HCEC 1CT (cell line): Measurements from ENCODE around the gene ZNF32.
A peak's percentile ranks its signal among the peaks of the same experiment; 100 is the strongest.
"Not testable (repeated sequence)": the region's sequence is repeated elsewhere in the genome, so short reads cannot be mapped to it uniquely, and the experiment has no call there.

ENCODE experiments used
- DNase-seq: peaks from one replicate; pipeline ENCODE4 v3.0.0-alpha.2; 2017

Gene ZNF32

GRCh38 chr10:43680035-43680434 lies 31.4 kb upstream of the ZNF32 start:
- DNase-seq, result peak; percentile 23

- no peak for DNase-seq
These were observed 30.8 kb upstream of the ZNF32 start for GRCh38 chr10:43679509-43679908.

GRCh38 chr10:43678654-43679053 lies 30.0 kb upstream of the ZNF32 start:
- DNase-seq, result no peak

GRCh38 chr10:43676901-43677300 lies 28.2 kb upstream of the ZNF32 start:
- no peak for DNase-seq

- DNase-seq, result no peak
These were observed 27.6 kb upstream of the ZNF32 start for GRCh38 chr10:43676331-43676730.

GRCh38 chr10:43674553-43675210 lies 26.0 kb upstream of the ZNF32 start:
- no peak for DNase-seq

GRCh38 chr10:43673471-43673870 lies 24.8 kb upstream of the ZNF32 start:
- DNase-seq, result no peak

- peak; percentile 48 for DNase-seq
These were observed 23.2 kb upstream of the ZNF32 start for GRCh38 chr10:43671659-43672531.

GRCh38 chr10:43669386-43669785 lies 20.7 kb upstream of the ZNF32 start:
- no peak for DNase-seq

GRCh38 chr10:43667761-43668386 lies 19.2 kb upstream of the ZNF32 start:
- no peak for DNase-seq

GRCh38 chr10:43667317-43667731 lies 18.6 kb upstream of the ZNF32 start:
- DNase-seq, result no peak

- DNase-seq, result no peak
These were observed 17.9 kb upstream of the ZNF32 start for GRCh38 chr10:43666552-43666951.

GRCh38 chr10:43665054-43665453 lies 16.4 kb upstream of the ZNF32 start:
- no peak for DNase-seq

GRCh38 chr10:43658227-43658626 lies 9.5 kb upstream of the ZNF32 start:
- DNase-seq, result no peak

- DNase-seq, result no peak
These were observed 6.6 kb upstream of the ZNF32 start for GRCh38 chr10:43655311-43655710.

GRCh38 chr10:43653746-43654145 lies 5.1 kb upstream of the ZNF32 start:
- DNase-seq, result peak; percentile 60

GRCh38 chr10:43649185-43649523 lies 473 bp upstream of the ZNF32 start:
- DNase-seq, result no peak

- no peak for DNase-seq
These were observed 635 bp downstream of the ZNF32 start for GRCh38 chr10:43648095-43648397.

- DNase-seq, result no peak
These were observed 1.1 kb downstream of the ZNF32 start for GRCh38 chr10:43647576-43647975.

- DNase-seq, result no peak
These were observed 2.8 kb downstream of the ZNF32 start for GRCh38 chr10:43645866-43646265.

- DNase-seq, result no peak
These were observed 4.4 kb downstream of the ZNF32 start for GRCh38 chr10:43644252-43644651.

- DNase-seq, result peak; percentile 25
These were observed 8.1 kb downstream of the ZNF32 start for GRCh38 chr10:43640603-43641002.

- DNase-seq, result not testable (repeated sequence)
These were observed 12.9 kb downstream of the ZNF32 start for GRCh38 chr10:43635816-43636215.

GRCh38 chr10:43628956-43629355 lies 19.7 kb downstream of the ZNF32 start:
- DNase-seq, result no peak
